ENCODE measurements around the gene PLEKHA6. TPM values are rescaled to one million over a fixed set of nuclear protein-coding genes. Genes with fewer than 3 reads are reported as not detected.

Gene PLEKHA6
- total and polyA plus RNA-seq, 2 of the 8 experiments (the other 6 are each of a cell fraction or from before 2014, with no cell fraction given), result 4.8 to 20.2 TPM

- Histone ChIP-seq H3K23me2 (ENCODE audit: low read depth, low read length) (no peaks in the 10 kb centered on the region), H2AFZ (ENCODE audit: low read length) (no peak overlapping the region), H3K4me2 (ENCODE audit: insufficient read depth in 1 of 2, low read depth in 2 of 2, low read length in 2 of 2) (no peak overlapping the region), H3K56ac (replicated peaks; ENCODE audit: insufficient read length, low read depth, low read length) (no peak overlapping the region), H3K27me3 (replicated peaks in 1 of 4; ENCODE audit: control insufficient read depth in 3 of 4, extremely low read depth in 1 of 4, insufficient read depth in 3 of 4, low read length in 3 of 4) (no peaks in the 10 kb centered on the region), H2BK5ac (ENCODE audit: low read depth, low read length) (no peak overlapping the region; the same call in 1 of the 2 replicates), H2AK5ac (ENCODE audit: low read depth, low read length) (no peak overlapping the region), H3K79me2 (ENCODE audit: control insufficient read depth in 1 of 2, insufficient read depth in 2 of 2, low read length in 2 of 2) (no peaks in the 10 kb centered on the region), H3K4ac (replicated peaks; ENCODE audit: insufficient read length, low read depth, low read length) (no peak overlapping the region), H4K20me1 (replicated peaks in 1 of 2; ENCODE audit: control insufficient read depth in 1 of 2, insufficient read depth in 2 of 2, low read length in 2 of 2) (no peaks in the 10 kb centered on the region), H3K4me3 (ENCODE audit: extremely low read depth in 1 of 4, insufficient read depth in 2 of 4, low read depth in 3 of 4, low read length in 4 of 4) (no peak overlapping the region), H3K9me3 (ENCODE audit: insufficient read depth in 2 of 2, low read depth in 1 of 2, low read length in 1 of 2) (no peaks in the 10 kb centered on the region), H3K27ac (ENCODE audit: low read depth, low read length) (no peak overlapping the region), H3K23ac (ENCODE audit: insufficient read length) (no peak overlapping the region), H3K18ac (ENCODE audit: extremely low read depth, low read length) (no peak overlapping the region), H3K79me1 (ENCODE audit: low read depth, low read length) (no peaks in the 10 kb centered on the region), H3K36me3 (ENCODE audit: control insufficient read depth in 2 of 4, insufficient read depth in 4 of 4, low read length in 3 of 4) (peaks cover 0 to 4% (median 0%) of the 10 kb centered on the region in 4 experiments; a peak in 1 of 8 replicates), H4K8ac (ENCODE audit: extremely low read depth, insufficient read depth, low read length) (no peak overlapping the region), H3K14ac (ENCODE audit: insufficient read length) (no peak overlapping the region), H2BK15ac (ENCODE audit: low read length) (no peak overlapping the region), H2BK12ac (ENCODE audit: low read depth, low read length) (no peak overlapping the region), H2BK120ac (replicated peaks; ENCODE audit: low read depth, low read length) (no peak overlapping the region), H3K4me1 (replicated peaks in 1 of 4; ENCODE audit: control insufficient read depth in 3 of 4, insufficient read depth in 4 of 4, low read length in 3 of 4) (peaks cover 14 to 28% (median 21%) of the 10 kb centered on the region in 4 experiments), H4K5ac (ENCODE audit: insufficient read length, low read depth, low read length) (no peak overlapping the region), H4K91ac (replicated peaks; ENCODE audit: insufficient read length, low read length) (no peak overlapping the region), H3K9ac (replicated peaks in 1 of 4; ENCODE audit: extremely low read depth in 1 of 4, low read depth in 3 of 4, low read length in 3 of 4) (no peak overlapping the region), H2BK20ac (ENCODE audit: low read length) (no peak overlapping the region)
- POLR2A ChIA-PET (ENCODE audit: partially characterized antibody), result interaction anchor here (0.9 kb wide), 1 partner anchor 140 kb away, joined by 3 read pairs; no protein-coding TSS in a partner anchor
- 49% methylated on average over 7 of the region's 7 CpGs; no CpG with 5 or more reads in 1 of the 2 experiments for WGBS, 2 experiments (ENCODE audit: extremely low coverage in 1 of 2, insufficient coverage in 1 of 2, insufficient read length in 1 of 2, insufficient replicate concordance in 2 of 2, low coverage in 1 of 2, low lambda C conversion rate in 2 of 2, missing lambda C conversion rate in 1 of 2)
- DNase-seq (ENCODE audit: low read depth in 1 of 2, low spot score in 2 of 2), result peak; percentile 56 to 93
- peak; percentile 70 for FAIRE-seq
- CTCF ChIA-PET (ENCODE audit: partially characterized antibody), result interaction anchor here (0.7 to 19.1 kb wide), 45 partner anchors 11 to 422 kb away, joined by 3 to 335 read pairs (median 7); partner anchors contain the start of genes GOLT1A and PLEKHA6
- no peak for TF ChIP-seq SAP30 (IDR thresholded peaks at IDR 0.05; ENCODE audit: insufficient read depth, insufficient replicate concordance, low read length)
- TF ChIP-seq EZH2 (IDR thresholded peaks at IDR 0.05; ENCODE audit: low read depth, low read length, severe bottlenecking), result no peak
- no peak for TF ChIP-seq CTBP2 (IDR thresholded peaks at IDR 0.05; ENCODE audit: borderline replicate concordance, insufficient read depth, insufficient read length, low read length)
- TF ChIP-seq USF2 (IDR thresholded peaks at IDR 0.05; ENCODE audit: low read length), result no peak
- TF ChIP-seq SRF (IDR thresholded peaks at IDR 0.05; ENCODE audit: low read depth, low read length), result no peak
- no peak for TF ChIP-seq TCF12 (IDR thresholded peaks at IDR 0.05; ENCODE audit: low read depth, low read length)
- no peak for TF ChIP-seq KDM1A (IDR thresholded peaks at IDR 0.05; ENCODE audit: borderline replicate concordance, low read length)
- TF ChIP-seq NRF1 (IDR thresholded peaks at IDR 0.05; ENCODE audit: low read depth, low read length), result no peak
- TF ChIP-seq BCL11A (IDR thresholded peaks at IDR 0.05; ENCODE audit: low read depth in 2 of 2, low read length in 2 of 2), result no peak
- TF ChIP-seq KDM4A (IDR thresholded peaks at IDR 0.05; ENCODE audit: low read depth, low read length, severe bottlenecking), result no peak
These were observed 101.3 kb downstream of the PLEKHA6 start for GRCh38 chr1:204258213-204259115.
